ENCODE measurements around the gene CAPRIN1. TPM values are rescaled to one million over a fixed set of nuclear protein-coding genes. Genes with fewer than 3 reads are reported as not detected.

The CAPRIN1 gene
- total RNA-seq, 2 donors from 2014 or later: 145 to 184 TPM

- no peak overlapping the region for H3K4me3 ChIP-seq
- TF ChIP-seq CTCF (IDR thresholded peaks at IDR 0.05): no peak
- no peaks in the 10 kb centered on the region for H3K4me1 ChIP-seq (ENCODE audit: control insufficient read depth in 1 of 2, low read depth in 2 of 2)
- DNase-seq (ENCODE audit: low spot score): no peak
- H3K27me3 ChIP-seq (replicated peaks; ENCODE audit: insufficient read depth): no peaks in the 10 kb centered on the region
- no peaks in the 10 kb centered on the region for H3K9me3 ChIP-seq
- no peaks in the 10 kb centered on the region for H3K36me3 ChIP-seq
- ATAC-seq (ENCODE audit: insufficient number of reproducible peaks, low FRiP score, low read depth): no peak
- no peak overlapping the region for H3K27ac ChIP-seq
Measured at GRCh38 chr11:34013898-34014571, 37.5 kb upstream of the CAPRIN1 start.

DNA sequence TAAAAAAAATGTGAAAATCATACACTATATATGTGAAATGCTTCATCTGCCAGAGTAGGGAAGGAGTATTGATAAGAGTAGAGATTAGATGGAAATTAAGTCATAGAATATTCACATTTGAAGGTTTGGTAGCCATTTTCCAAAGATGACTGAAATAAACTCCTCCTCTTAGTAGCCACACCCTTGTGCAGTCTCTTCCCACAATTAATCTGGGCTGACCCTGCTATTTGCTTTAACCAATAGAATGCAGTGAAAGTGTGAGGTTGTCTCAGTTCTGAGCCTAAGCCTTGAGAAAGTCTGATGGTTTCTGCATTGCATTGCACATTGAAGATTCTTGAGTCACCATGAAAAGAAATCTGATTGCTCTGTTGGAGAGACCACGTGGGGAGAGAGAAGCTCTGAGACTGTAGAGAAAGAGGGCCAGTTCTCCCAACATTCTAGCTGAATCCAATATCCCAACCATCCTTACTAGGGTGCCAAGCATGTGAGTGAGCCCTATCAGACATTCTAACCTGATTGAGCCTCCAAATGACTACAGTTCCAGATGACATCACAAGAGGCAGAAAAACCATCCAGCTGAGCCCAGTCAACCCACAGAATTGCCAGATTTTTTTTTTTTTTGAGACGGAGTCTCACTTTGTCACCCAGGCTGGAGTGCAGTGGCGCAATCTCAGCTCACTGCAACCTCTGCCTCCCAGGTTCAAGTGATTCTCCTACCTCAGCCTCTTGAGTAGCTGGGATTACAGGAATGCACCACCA lies 29.4 kb upstream of the CAPRIN1 start:
- H3K9me3 ChIP-seq: peaks cover 9% of the 10 kb centered on the region
- no peak overlapping the region for H3K27ac ChIP-seq
- TF ChIP-seq CTCF (IDR thresholded peaks at IDR 0.05): no peak
- H3K36me3 ChIP-seq: no peaks in the 10 kb centered on the region
- no peaks in the 10 kb centered on the region for H3K27me3 ChIP-seq (replicated peaks; ENCODE audit: insufficient read depth)
- ATAC-seq (ENCODE audit: insufficient number of reproducible peaks, low FRiP score, low read depth) (no peak), DNase-seq (ENCODE audit: low spot score) (no peak)
- H3K4me3 ChIP-seq: no peak overlapping the region
- no peaks in the 10 kb centered on the region for H3K4me1 ChIP-seq (ENCODE audit: control insufficient read depth in 1 of 2, low read depth in 2 of 2)

GRCh38 chr11:34026432-34026831 lies 25.1 kb upstream of the CAPRIN1 start:
- TF ChIP-seq CTCF (IDR thresholded peaks at IDR 0.05): no peak
- ATAC-seq (ENCODE audit: insufficient number of reproducible peaks, low FRiP score, low read depth): no peak
- no peaks in the 10 kb centered on the region for H3K36me3 ChIP-seq
- H3K4me3 ChIP-seq: no peak overlapping the region
- no peak for DNase-seq (ENCODE audit: low spot score)
- H3K27me3 ChIP-seq (replicated peaks; ENCODE audit: insufficient read depth): no peaks in the 10 kb centered on the region
- peaks cover 3 to 31% of the 10 kb centered on the region in 2 donors for H3K4me1 ChIP-seq (ENCODE audit: control insufficient read depth in 1 of 2, low read depth in 2 of 2)
- peaks cover 9% of the 10 kb centered on the region for H3K9me3 ChIP-seq
- H3K27ac ChIP-seq: no peak overlapping the region

DNA sequence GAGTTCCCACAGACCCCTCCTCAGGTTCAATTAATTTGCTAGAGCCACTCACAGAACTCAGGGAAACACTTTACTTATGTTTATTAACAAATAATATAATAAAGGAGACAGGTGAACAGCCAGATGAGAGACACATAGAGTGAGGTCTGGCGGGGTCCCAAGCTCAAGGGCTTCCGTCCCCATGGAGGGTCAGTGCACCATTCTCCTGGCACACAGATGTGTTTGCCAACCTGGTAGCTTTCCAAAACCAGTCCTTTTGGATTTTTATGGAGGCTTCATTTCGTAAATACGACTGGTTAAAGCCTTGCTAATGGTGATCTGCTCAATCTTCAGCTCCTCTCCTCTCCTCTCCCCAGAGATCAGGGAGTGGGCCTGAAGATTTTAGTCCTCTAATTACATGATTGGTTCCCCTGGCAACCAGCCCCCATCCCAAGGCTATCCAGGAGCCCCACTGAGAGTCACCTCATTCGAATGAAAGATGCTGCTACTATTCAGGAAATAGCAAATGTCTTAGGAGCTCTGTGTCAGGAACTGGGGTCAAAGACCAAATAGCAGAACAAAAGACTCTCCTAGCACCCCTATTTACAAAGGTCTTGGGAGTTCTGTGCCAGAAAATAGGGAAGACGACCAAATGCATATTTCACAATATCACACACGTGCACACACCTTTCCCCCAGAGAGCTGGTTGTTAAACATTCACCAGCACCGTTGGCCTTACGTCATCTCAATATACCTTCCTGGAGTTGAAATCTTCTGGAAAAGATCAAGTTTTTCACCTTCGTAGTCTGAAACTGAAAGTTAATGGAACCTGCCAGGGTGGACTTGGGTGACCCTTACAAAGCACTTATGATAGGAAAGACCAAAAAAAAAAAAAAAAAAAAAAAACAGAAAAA lies 23.8 kb upstream of the CAPRIN1 start:
- H3K27ac ChIP-seq: peak overlapping the region; percentile 72 to 75
- H3K4me3 ChIP-seq: peak overlapping the region; percentile 27
- H3K36me3 ChIP-seq: no peaks in the 10 kb centered on the region
- DNase-seq (ENCODE audit: low spot score): no peak
- no peaks in the 10 kb centered on the region for H3K27me3 ChIP-seq (replicated peaks; ENCODE audit: insufficient read depth)
- peaks cover under 1% of the 10 kb centered on the region for H3K9me3 ChIP-seq
- ATAC-seq (ENCODE audit: insufficient number of reproducible peaks, low FRiP score, low read depth): no peak
- peaks cover 3 to 31% of the 10 kb centered on the region in 2 donors for H3K4me1 ChIP-seq (ENCODE audit: control insufficient read depth in 1 of 2, low read depth in 2 of 2)
- no peak for TF ChIP-seq CTCF (IDR thresholded peaks at IDR 0.05)

DNA sequence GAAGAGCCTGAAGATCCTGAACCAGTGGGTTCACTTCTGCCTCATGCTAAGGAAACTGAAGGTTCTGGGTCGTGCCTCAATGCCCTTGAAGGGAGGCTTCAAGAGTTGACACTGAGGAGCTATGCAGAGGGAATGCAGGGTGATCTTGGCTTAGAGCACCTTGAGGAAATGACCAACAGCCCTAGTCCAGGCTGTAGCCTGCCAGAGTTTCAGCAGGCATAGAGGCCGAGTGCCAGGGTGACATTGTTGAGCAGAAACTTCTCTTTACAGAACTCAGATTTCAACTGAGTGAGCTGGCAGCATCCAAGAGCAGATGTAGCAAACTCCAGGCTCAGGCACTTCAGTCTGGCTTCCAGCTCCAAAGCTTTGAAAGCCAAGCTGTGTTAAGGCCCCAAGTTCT lies 23.1 kb upstream of the CAPRIN1 start:
- Histone ChIP-seq H3K9me3 (no peaks in the 10 kb centered on the region), H3K4me3 (peak overlapping the region; percentile 27), H3K27me3 (replicated peaks; ENCODE audit: insufficient read depth) (no peaks in the 10 kb centered on the region), H3K36me3 (no peaks in the 10 kb centered on the region), H3K27ac (peak overlapping the region; percentile 72 to 75), H3K4me1 (ENCODE audit: control insufficient read depth in 1 of 2, low read depth in 2 of 2) (peaks cover 3 to 31% of the 10 kb centered on the region in 2 donors)
- ATAC-seq (ENCODE audit: insufficient number of reproducible peaks, low FRiP score, low read depth): peak; percentile 20
- peak; percentile 29 for DNase-seq (ENCODE audit: low spot score)
- TF ChIP-seq CTCF (IDR thresholded peaks at IDR 0.05): no peak
